ENCODE data around the gene RAB3D.

The RAB3D gene

DNA sequence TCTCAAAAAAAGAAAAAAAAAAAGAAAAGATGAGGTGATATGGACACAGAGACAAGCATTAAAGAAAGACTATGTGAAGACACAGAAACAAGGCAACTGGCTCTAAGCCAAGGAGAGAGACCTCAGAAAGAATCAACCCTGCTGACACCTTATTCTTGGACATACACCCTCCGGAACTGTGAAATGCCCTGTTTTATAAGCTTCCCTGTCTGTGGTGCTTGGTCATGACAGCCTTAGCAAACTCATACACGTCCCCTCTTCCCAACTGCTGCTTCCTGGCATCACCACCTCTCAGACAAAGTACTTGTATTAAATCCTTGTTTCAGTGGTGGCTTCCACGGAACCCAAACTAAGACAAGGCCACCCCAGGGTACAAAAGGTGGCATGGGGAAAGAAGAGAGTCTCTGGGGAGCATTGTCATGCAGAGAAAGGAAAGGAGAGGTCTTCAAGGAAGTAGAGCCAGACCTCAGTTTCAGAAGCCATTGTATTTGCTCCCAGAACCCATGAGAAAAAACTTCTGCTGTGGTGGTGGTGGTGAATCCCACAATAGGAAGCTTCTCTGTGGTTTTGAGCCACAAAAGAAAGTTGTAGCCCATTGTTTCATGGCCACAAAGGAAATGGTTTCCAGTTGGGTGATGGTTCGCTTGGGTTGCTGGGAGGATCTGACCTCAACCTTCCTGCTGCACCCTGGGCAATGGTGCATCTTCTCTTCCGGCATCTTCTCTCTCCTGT is 59.8 kb downstream of the RAB3D start:
- in situ Hi-C loops (cut with MboI; ENCODE audit: low pct_unique_long_range_greater_than_20kb, low sequenced_read_pairs) = no loop called here
- peak; percentile 97 for DNase-seq

DNA sequence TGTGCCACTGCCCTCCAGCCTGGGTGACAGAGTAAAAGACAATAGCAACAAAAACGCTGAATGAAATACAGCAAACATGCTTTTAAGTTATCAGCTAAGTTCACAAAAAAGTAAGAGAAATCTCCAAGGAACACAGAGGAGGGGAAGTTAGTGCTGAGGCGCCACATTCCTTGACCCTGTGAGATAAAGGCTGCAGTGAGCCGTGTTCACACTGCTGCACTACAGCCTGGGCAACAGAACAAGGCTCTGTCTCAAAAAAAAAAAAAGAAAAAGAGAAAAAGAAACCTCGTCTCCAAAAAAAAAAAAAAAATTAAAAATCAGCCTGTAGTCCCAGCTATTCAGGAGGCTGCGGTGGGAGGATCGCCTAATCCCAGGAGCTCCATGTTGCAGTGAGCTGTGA is 60.8 kb downstream of the RAB3D start:
- in situ Hi-C loops (cut with MboI; ENCODE audit: low pct_unique_long_range_greater_than_20kb, low sequenced_read_pairs) = no loop called here
- no peak for DNase-seq

- no peak for DNase-seq
- in situ Hi-C loops (cut with MboI; ENCODE audit: low pct_unique_long_range_greater_than_20kb, low sequenced_read_pairs) = no loop called here
These were observed 64.8 kb downstream of the RAB3D start for GRCh38 chr19:11274533-11275086.

GRCh38 chr19:11273989-11274388 is 65.5 kb downstream of the RAB3D start:
- in situ Hi-C loops (cut with MboI; ENCODE audit: low pct_unique_long_range_greater_than_20kb, low sequenced_read_pairs) = no loop called here
- DNase-seq = no peak

GRCh38 chr19:11273296-11273695 is 66.2 kb downstream of the RAB3D start:
- DNase-seq = no peak
- in situ Hi-C loops (cut with MboI; ENCODE audit: low pct_unique_long_range_greater_than_20kb, low sequenced_read_pairs) = no loop called here

Measured in KBM-7 (cell line).